A673 (cell line): ENCODE results near the gene CCR5. TPM values are rescaled to one million over a fixed set of nuclear protein-coding genes. Genes with fewer than 3 reads are reported as not detected.

Experiments
- BruUV-seq: library from RNA; stranded (reverse); fragments of 400-500 nt; replicated peaks from 2 replicates; lab custom pipeline; 2021; lab: Mats Ljungman, UMichigan
- CTCF ChIA-PET: fragments of 300-600 bp; sonication (Branson Sonifier 250); formaldehyde crosslinking; loops from one replicate; lab custom pipeline; 2022; ENCODE audit warnings: antibody characterized with exemption; lab: Charles Lee
- POLR2A ChIA-PET: fragments of 300-600 bp; sonication (Branson Sonifier 250); formaldehyde crosslinking; loops from one replicate; lab custom pipeline; 2022; ENCODE audit warnings: antibody characterized with exemption; ENCODE audit not compliant: low non-redundant PET; lab: Charles Lee
- DNase-seq: peaks from one replicate; pipeline ENCODE4 v3.0.0-alpha.2; 2015; ENCODE audit warnings: low spot score
- H3K27ac ChIP-seq: fragments of 200-600 bp; sonication (generic); 2 replicates; pipeline ENCODE4 v1.5.1; 2016; ENCODE audit warnings: mixed run types, low read depth, mild to moderate bottlenecking, mixed read lengths, antibody characterized with exemption, low read length; ENCODE audit not compliant: poor library complexity, severe bottlenecking
- H3K27me3 ChIP-seq: fragments of 200-600 bp; sonication (generic); replicated peaks from 2 replicates; pipeline ENCODE4 v1.6.1; 2017; ENCODE audit warnings: mixed run types, low read depth, mild to moderate bottlenecking, mixed read lengths, antibody characterized with exemption, low read length; ENCODE audit not compliant: insufficient read depth, poor library complexity
- H3K36me3 ChIP-seq: fragments of 200-600 bp; sonication (generic); 2 replicates; pipeline ENCODE4 v1.6.1; 2016; ENCODE audit warnings: mixed run types, mild to moderate bottlenecking, mixed read lengths, antibody characterized with exemption, low read length; ENCODE audit not compliant: insufficient read depth, poor library complexity, severe bottlenecking
- H3K4me1 ChIP-seq: fragments of 200-600 bp; sonication (generic); 2 replicates; pipeline ENCODE4 v1.6.1; 2017; ENCODE audit warnings: mixed run types, mild to moderate bottlenecking, mixed read lengths, antibody characterized with exemption, low read length; ENCODE audit not compliant: insufficient read depth, poor library complexity, severe bottlenecking
- H3K4me3 ChIP-seq: fragments of 200-600 bp; sonication (generic); 2 replicates; pipeline ENCODE4 v1.5.1; 2016; ENCODE audit warnings: low read depth, mixed run types, mild to moderate bottlenecking, mixed read lengths, low read length; ENCODE audit not compliant: poor library complexity, severe bottlenecking
- H3K9me3 ChIP-seq: fragments of 200-600 bp; sonication (generic); 2 replicates; pipeline ENCODE4 v1.6.1; 2016; ENCODE audit warnings: mixed run types, low read depth, mild to moderate bottlenecking, mixed read lengths, antibody characterized with exemption, low read length; ENCODE audit not compliant: poor library complexity, severe bottlenecking
- EZH2 ChIP-seq: fragments of 200-600 bp; sonication (generic); IDR thresholded peaks from 2 replicates; pipeline ENCODE4 v1.6.1; 2017; ENCODE audit warnings: borderline replicate concordance, low read depth, mild to moderate bottlenecking, mixed read lengths, antibody characterized with exemption, low read length; ENCODE audit not compliant: poor library complexity, severe bottlenecking
- intact Hi-C: fragments of 100-400 bp; cut with micrococcal nuclease; formaldehyde crosslinking; loops from one replicate; pipeline ENCODE4 v1.10.0; 2022; ENCODE audit not compliant: unreplicated experiment
- total RNA-seq: library from RNA; stranded (reverse); gene quantifications from 2 replicates; pipeline ENCODE4 v1.2.3, GENCODE V29; 2021
- TF ChIP-seq, protein P1 (sequence below): fragments of 300-800, 200-600 bp; sonication (generic); conservative IDR thresholded peaks from 2 replicates; pipeline ENCODE4 v1.5.1; 2017; ENCODE audit warnings: low read depth, mild to moderate bottlenecking, antibody characterized with exemption, low read length, moderate library complexity, mixed read lengths

Gene CCR5
- total RNA-seq, 1 experiment from 2014 or later = not detected

DNA sequence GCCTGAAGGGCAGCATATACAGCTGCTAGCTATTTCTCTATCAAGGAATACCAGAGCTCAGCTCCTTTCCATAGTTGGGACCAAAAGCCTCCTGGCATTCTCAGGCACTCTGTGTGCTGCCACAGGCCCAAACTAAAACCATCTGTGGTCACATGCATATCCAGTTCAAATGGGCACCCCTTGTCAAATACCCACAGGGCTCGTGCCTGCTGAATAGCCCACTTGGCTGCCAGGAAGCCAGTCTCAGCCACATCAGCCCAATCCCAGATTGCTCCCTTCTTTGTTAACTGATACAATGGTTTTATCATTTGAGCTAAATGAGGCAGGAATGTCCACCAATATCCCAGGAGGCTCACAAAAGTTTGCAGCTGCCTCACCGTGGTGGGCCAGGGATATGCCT lies 50.2 kb downstream of the CCR5 start:
- no TSS peak for BruUV-seq

DNA sequence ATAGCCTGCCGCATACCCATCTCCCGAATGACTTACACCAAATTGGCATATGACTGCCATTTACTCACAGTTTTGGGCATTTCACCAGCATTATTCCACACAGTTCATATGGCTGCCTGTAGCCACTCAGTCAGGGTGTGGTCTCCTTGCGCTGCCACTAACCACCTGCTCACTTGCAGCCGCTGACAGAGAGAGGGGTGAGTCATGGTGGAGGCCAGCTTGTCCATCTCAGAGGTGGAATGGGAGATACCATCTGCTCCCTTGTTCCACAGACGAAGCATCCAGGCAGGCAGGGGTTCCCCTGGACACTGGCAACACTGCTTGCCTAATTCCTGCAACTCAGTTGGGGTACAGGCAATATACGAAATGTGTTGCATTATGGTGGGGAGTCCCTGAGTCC lies 51.9 kb downstream of the CCR5 start:
- ChIA-PET POLR2A (no interaction called here), CTCF (no interaction called here)
- no peak overlapping the region for H3K27ac ChIP-seq
- H3K4me1 ChIP-seq = no peaks in the 10 kb centered on the region
- TF ChIP-seq, protein P1, sequence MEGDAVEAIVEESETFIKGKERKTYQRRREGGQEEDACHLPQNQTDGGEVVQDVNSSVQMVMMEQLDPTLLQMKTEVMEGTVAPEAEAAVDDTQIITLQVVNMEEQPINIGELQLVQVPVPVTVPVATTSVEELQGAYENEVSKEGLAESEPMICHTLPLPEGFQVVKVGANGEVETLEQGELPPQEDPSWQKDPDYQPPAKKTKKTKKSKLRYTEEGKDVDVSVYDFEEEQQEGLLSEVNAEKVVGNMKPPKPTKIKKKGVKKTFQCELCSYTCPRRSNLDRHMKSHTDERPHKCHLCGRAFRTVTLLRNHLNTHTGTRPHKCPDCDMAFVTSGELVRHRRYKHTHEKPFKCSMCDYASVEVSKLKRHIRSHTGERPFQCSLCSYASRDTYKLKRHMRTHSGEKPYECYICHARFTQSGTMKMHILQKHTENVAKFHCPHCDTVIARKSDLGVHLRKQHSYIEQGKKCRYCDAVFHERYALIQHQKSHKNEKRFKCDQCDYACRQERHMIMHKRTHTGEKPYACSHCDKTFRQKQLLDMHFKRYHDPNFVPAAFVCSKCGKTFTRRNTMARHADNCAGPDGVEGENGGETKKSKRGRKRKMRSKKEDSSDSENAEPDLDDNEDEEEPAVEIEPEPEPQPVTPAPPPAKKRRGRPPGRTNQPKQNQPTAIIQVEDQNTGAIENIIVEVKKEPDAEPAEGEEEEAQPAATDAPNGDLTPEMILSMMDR = no peak
- TF ChIP-seq EZH2 = no peak
- intact Hi-C loops = no loop called here
- no peaks in the 10 kb centered on the region for H3K27me3 ChIP-seq
- H3K36me3 ChIP-seq = no peaks in the 10 kb centered on the region
- no peaks in the 10 kb centered on the region for H3K9me3 ChIP-seq
- no peak for DNase-seq
- no peak overlapping the region for H3K4me3 ChIP-seq
- no TSS peak for BruUV-seq

More for the DNA sequence above, 50.2 kb downstream of the CCR5 start:
- H3K27ac ChIP-seq = no peak overlapping the region
- no peaks in the 10 kb centered on the region for H3K36me3 ChIP-seq
- ChIA-PET POLR2A (no interaction called here), CTCF (no interaction called here)
- TF ChIP-seq, protein P1 = no peak
- no peak for TF ChIP-seq EZH2
- H3K9me3 ChIP-seq = no peaks in the 10 kb centered on the region
- H3K4me3 ChIP-seq = no peak overlapping the region
- H3K4me1 ChIP-seq = no peaks in the 10 kb centered on the region
- intact Hi-C loops = no loop called here
- no peaks in the 10 kb centered on the region for H3K27me3 ChIP-seq
- no peak for DNase-seq

DNA sequence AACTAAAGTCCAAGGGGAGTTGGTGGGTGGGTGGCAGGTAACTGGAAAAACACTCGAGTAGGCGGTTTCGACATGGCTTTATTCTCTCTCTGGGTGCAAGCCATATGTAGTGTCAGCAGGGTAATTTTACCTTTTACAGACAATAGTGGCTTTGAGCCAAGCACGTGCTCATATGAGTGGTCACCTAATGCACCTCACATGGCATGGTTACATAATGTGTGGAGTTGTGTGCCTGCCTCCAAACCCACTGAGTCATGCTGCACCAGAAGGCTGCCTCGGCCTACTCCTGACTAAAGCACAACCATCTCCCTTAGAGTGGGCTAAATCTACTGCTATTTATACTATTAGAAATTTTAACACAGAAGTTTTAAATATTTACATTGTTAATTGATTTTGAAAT lies 52.8 kb downstream of the CCR5 start:
- POLR2A ChIA-PET = no interaction called here
- CTCF ChIA-PET = no interaction called here
- DNase-seq = no peak
- intact Hi-C loops = no loop called here
- no TSS peak for BruUV-seq
- no peaks in the 10 kb centered on the region for H3K9me3 ChIP-seq
- H3K27ac ChIP-seq = no peak overlapping the region
- H3K27me3 ChIP-seq = no peaks in the 10 kb centered on the region
- TF ChIP-seq, protein P1 = no peak
- TF ChIP-seq EZH2 = no peak
- no peak overlapping the region for H3K4me3 ChIP-seq
- no peaks in the 10 kb centered on the region for H3K4me1 ChIP-seq
- no peaks in the 10 kb centered on the region for H3K36me3 ChIP-seq

Other genes with a start within 250 kb of the CCR5 start
- gene CCR1, start 162.6 kb upstream of the CCR5 start, total RNA-seq = not detected in 2 replicates
- not detected in 2 replicates for gene CCR3, start 128.5 kb upstream of the CCR5 start, total RNA-seq
- not detected in 2 replicates for gene CCR2, start 16.8 kb upstream of the CCR5 start, total RNA-seq
- gene CCRL2, start 36.3 kb downstream of the CCR5 start, total RNA-seq = not detected in 2 replicates
- gene LTF, start 94.0 kb downstream of the CCR5 start, total RNA-seq = not detected in 2 replicates
- not detected in 2 replicates for gene RTP3, start 127.0 kb downstream of the CCR5 start, total RNA-seq
- gene LRRC2, start 195.4 kb downstream of the CCR5 start, total RNA-seq = 0.24 and 0.28 TPM in 2 replicates
- not detected in 2 replicates for gene FAM240A, start 241.6 kb downstream of the CCR5 start, total RNA-seq